ENCODE results near the gene GMDS. TPM values are rescaled to one million over a fixed set of nuclear protein-coding genes. Genes with fewer than 3 reads are reported as not detected.

Gene GMDS
- total and polyA plus RNA-seq, 2 donors (not counting 3 experiments of a cell fraction or from before 2014, with no cell fraction given) = 9.8 to 23.5 TPM

DNA sequence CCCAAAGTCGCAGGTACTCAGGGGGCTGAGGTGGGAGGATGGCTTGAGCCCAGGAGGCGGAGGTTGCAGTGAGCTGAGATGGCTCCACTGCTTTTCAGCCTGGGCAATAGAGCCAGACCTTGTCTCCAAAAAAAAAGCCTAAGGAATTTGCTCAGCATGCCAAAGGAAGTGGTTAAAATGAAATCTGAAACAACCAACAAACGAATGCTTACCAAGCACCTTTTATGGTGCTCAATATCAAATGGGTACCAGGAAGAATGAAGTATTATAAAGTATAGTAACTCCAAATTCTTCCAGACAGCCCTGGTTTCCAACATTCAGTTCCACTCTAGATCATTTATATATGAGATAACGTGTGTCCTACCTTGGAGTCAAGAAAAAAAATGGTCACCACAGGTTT lies 14.0 kb downstream of the GMDS start:
- no TSS peak for BruUV-seq (replicated peaks)
- no peaks in the 10 kb centered on the region for H3K36me3 ChIP-seq (ENCODE audit: control insufficient read depth in 2 of 2, extremely low read depth in 1 of 2, insufficient read depth in 2 of 2, low read length in 2 of 2)
- ChIA-PET CTCF (interaction anchor here (2.2 kb wide), 1 partner anchor 22 kb away, joined by 8 read pairs; no protein-coding TSS in a partner anchor), POLR2A (no interaction called here)
- no peak overlapping the region for H3K9ac ChIP-seq (replicated peaks; ENCODE audit: extremely low read depth, insufficient read depth, low read length)
- H3K9me3 ChIP-seq (replicated peaks; ENCODE audit: control insufficient read depth, insufficient read depth, low read length) = no peaks in the 10 kb centered on the region
- H3K4me3 ChIP-seq (replicated peaks in 1 of 3; ENCODE audit: insufficient read depth in 1 of 3, low read depth in 1 of 3, low read length in 3 of 3) = no peak overlapping the region
- H3K9me1 ChIP-seq (replicated peaks; ENCODE audit: control insufficient read depth, extremely low read depth, insufficient read depth, low read length) = no peaks in the 10 kb centered on the region
- dilution Hi-C loops (cut with MboI; ENCODE audit: extremely low pct_ligation_motif_present, low sequenced_read_pairs) (no loop called here), intact Hi-C loops (cut with micrococcal nuclease) (no loop called here)
- no peaks in the 10 kb centered on the region for H3K27me3 ChIP-seq (ENCODE audit: control insufficient read depth in 2 of 2, insufficient read depth in 2 of 2, low read length in 2 of 2)
- H4K20me1 ChIP-seq (replicated peaks; ENCODE audit: control insufficient read depth, extremely low read depth, insufficient read depth, low read length) = no peaks in the 10 kb centered on the region
- H3K79me2 ChIP-seq (ENCODE audit: control insufficient read depth, insufficient read depth, low read length) = peaks cover 4% of the 10 kb centered on the region
- peaks cover under 1% of the 10 kb centered on the region for H3K4me1 ChIP-seq (ENCODE audit: control insufficient read depth, extremely low read depth, insufficient read depth, low read length)
- no peak for DNase-seq (ENCODE audit: low read depth, low spot score)
- H3K27ac ChIP-seq (ENCODE audit: insufficient read depth, low read depth, low read length) = no peak overlapping the region
- FAIRE-seq = no peak
- H2AFZ ChIP-seq (ENCODE audit: low read depth, low read length) = no peak overlapping the region
- TF ChIP-seq POLR2A (IDR thresholded peaks at IDR 0.05; ENCODE audit: low read depth, low read length) = no peak
- no peak for TF ChIP-seq JUN (IDR thresholded peaks at IDR 0.05; ENCODE audit: borderline replicate concordance, insufficient read depth, insufficient read length, low read depth)
- TF ChIP-seq GATA2 (IDR thresholded peaks at IDR 0.05; ENCODE audit: insufficient read depth, insufficient read length, low read depth, low read length) = no peak
- no peak for TF ChIP-seq MYC (IDR thresholded peaks at IDR 0.05; ENCODE audit: low read depth, low read length)
- no peak for TF ChIP-seq POLR2AphosphoS5 (IDR thresholded peaks at IDR 0.05; ENCODE audit: insufficient read depth, low read depth, low read length)
- no peak for TF ChIP-seq EZH2 (IDR thresholded peaks at IDR 0.05; ENCODE audit: borderline replicate concordance, low read depth, low read length, severe bottlenecking)
- TF ChIP-seq FOS (IDR thresholded peaks at IDR 0.05; ENCODE audit: borderline replicate concordance, insufficient read depth, low read length) = no peak
- TF ChIP-seq MAX (IDR thresholded peaks at IDR 0.05; ENCODE audit: insufficient read depth, insufficient read length) = no peak
- TF ChIP-seq CTCF (IDR thresholded peaks at IDR 0.05; ENCODE audit: extremely low read depth in 1 of 2, insufficient read depth in 1 of 2, low read depth in 1 of 2, low read length in 2 of 2) = no peak
- H3K4me2 ChIP-seq (ENCODE audit: insufficient read depth, low read length) = no peak overlapping the region

All from endothelial cell of umbilical vein (primary cell).